Kidney capillary endothelial cell (primary cell): ENCODE measurements around the gene LPCAT3.

Experiments used
- DNase-seq: peaks from one replicate; pipeline ENCODE4 v3.0.0-alpha.2; 2018; ENCODE audit warnings: low spot score

LPCAT3 gene

GRCh38 chr12:6952863-6953441, 65.3 kb downstream of the LPCAT3 start:
- no peak for DNase-seq

GRCh38 chr12:6952121-6952862, 66.0 kb downstream of the LPCAT3 start:
- no peak for DNase-seq

- DNase-seq = no peak
Observed at GRCh38 chr12:6951551-6952120, 66.6 kb downstream of the LPCAT3 start.

GRCh38 chr12:6950811-6951540, 67.3 kb downstream of the LPCAT3 start, which contains the start of gene PTPN6:
TSS of gene PTPN6 (plus strand) at chr12:6951356. CDS start at chr12:6951513, 157 bp downstream.
- no peak for DNase-seq

GRCh38 chr12:6950401-6950801, 67.9 kb downstream of the LPCAT3 start:
- DNase-seq = no peak

- no peak for DNase-seq
Observed at GRCh38 chr12:6948873-6949594, 69.2 kb downstream of the LPCAT3 start.

- DNase-seq = no peak
Observed at GRCh38 chr12:6947615-6948014, 70.7 kb downstream of the LPCAT3 start.

- no peak for DNase-seq
Observed at GRCh38 chr12:6946920-6947374, 71.3 kb downstream of the LPCAT3 start.

GRCh38 chr12:6946033-6946919, 72.0 kb downstream of the LPCAT3 start:
- no peak for DNase-seq

GRCh38 chr12:6945613-6946012, 72.7 kb downstream of the LPCAT3 start:
- DNase-seq = no peak

GRCh38 chr12:6944381-6945186, 73.7 kb downstream of the LPCAT3 start:
- peak; percentile 87 for DNase-seq

GRCh38 chr12:6943722-6944380, 74.4 kb downstream of the LPCAT3 start, which contains the start of the genes C12orf57 and RNU7-1:
TSS of gene C12orf57 (plus strand) at chr12:6944022. CDS start at chr12:6944122, 100 bp downstream.
TSS of gene RNU7-1 (plus strand) at chr12:6943816.
- DNase-seq = peak; percentile 96

- DNase-seq = peak; percentile 88
Observed at GRCh38 chr12:6943389-6943721, 74.9 kb downstream of the LPCAT3 start.

- DNase-seq = no peak
Observed at GRCh38 chr12:6942331-6942665, 76.0 kb downstream of the LPCAT3 start.

GRCh38 chr12:6941782-6942181, 76.5 kb downstream of the LPCAT3 start:
- DNase-seq = no peak

- no peak for DNase-seq
Observed at GRCh38 chr12:6941267-6941666, 77.0 kb downstream of the LPCAT3 start.

- DNase-seq = no peak
Observed at GRCh38 chr12:6939191-6939540, 79.1 kb downstream of the LPCAT3 start.

GRCh38 chr12:6938353-6939190, 79.7 kb downstream of the LPCAT3 start:
- no peak for DNase-seq
